HCT116 (cell line): Measurements from ENCODE around the gene IGSF21. TPM values are rescaled to one million over a fixed set of nuclear protein-coding genes. Genes with fewer than 3 reads are reported as not detected.

Experiments used
- ATAC-seq: fragments of 200-7000 bp; cut with Tn5 transposase; 2 replicates; pipeline ENCODE4 v1.9.1; 2020; ENCODE audit warnings: mild to moderate bottlenecking, moderate library complexity
- BruUV-seq: library from RNA; stranded (reverse); fragments of 400-500 nt; replicated peaks from 2 replicates; lab custom pipeline; 2021; lab: Mats Ljungman, UMichigan
- CTCF ChIA-PET: fragments of 300-600 bp; sonication (Branson Sonifier 250); formaldehyde crosslinking; loops from one replicate; lab custom pipeline; 2021; ENCODE audit warnings: antibody characterized with exemption; lab: Charles Lee
- POLR2A ChIA-PET: fragments of 300-600, 350-600 bp; sonication (Branson Sonifier 250); formaldehyde crosslinking; loops from one replicate; lab custom pipeline; 2021; ENCODE audit warnings: antibody characterized with exemption; lab: Charles Lee
- RAD21 ChIA-PET, 2 experiments: fragments of 300-600 bp; sonication (Branson Sonifier 250); formaldehyde crosslinking; loops; one replicate each; lab custom pipeline; 2023; ENCODE audit warnings: low total read pairs in 2 of 2; ENCODE audit not compliant: uncharacterized antibody in 2 of 2, unreplicated experiment in 2 of 2, low non-redundant PET in 1 of 2; lab: Charles Lee
- DNase-seq: peaks from one replicate; pipeline ENCODE4 v3.0.0-alpha.2; 2010; ENCODE audit warnings: low read depth, low spot score
- H2AFZ ChIP-seq: fragments of 200-600 bp; shearing (Covaris generic), sonication (generic); 2 replicates; pipeline ENCODE4 v1.6.1; 2017; ENCODE audit warnings: low read depth, mixed run types, mixed read lengths, antibody characterized with exemption, low read length; ENCODE audit not compliant: poor library complexity, severe bottlenecking
- H3K27ac ChIP-seq: 2 replicates; pipeline ENCODE4 v1.5.1; 2012; ENCODE audit warnings: low read depth, low read length
- H3K27me3 ChIP-seq: fragments of 200-600 bp; sonication (generic); 2 replicates; pipeline ENCODE4 v1.6.1; 2016; ENCODE audit warnings: mixed run types, low read length, mixed read lengths; ENCODE audit not compliant: insufficient read depth
- H3K36me3 ChIP-seq, 2 experiments: fragments of 200-500 bp in 1 of 2; fragments of 200-600 bp in 1 of 2; sonication (Bioruptor generic) in 1 of 2; sonication (generic) in 1 of 2; 2 replicates each; pipeline versions ENCODE4 v1.5.1 to v1.6.1; 2014 to 2016; ENCODE audit warnings: low read length in 2 of 2, inconsistent platforms in 1 of 2, mixed read lengths in 1 of 2, mixed run types in 1 of 2; ENCODE audit not compliant: insufficient read depth in 2 of 2, control insufficient read depth in 1 of 2
- H3K4me1 ChIP-seq, 2 experiments: fragments of 200-600 bp in 1 of 2; sonication (generic) in 1 of 2; 2 replicates each; pipeline versions ENCODE4 v1.5.1 to v1.6.1; 2012 to 2017; ENCODE audit warnings: low read length in 2 of 2, inconsistent platforms in 1 of 2, mild to moderate bottlenecking in 1 of 2, mixed read lengths in 1 of 2, mixed run types in 1 of 2, moderate library complexity in 1 of 2; ENCODE audit not compliant: insufficient read depth in 2 of 2, control insufficient read depth in 1 of 2
- H3K4me2 ChIP-seq: fragments of 200-600 bp; sonication (generic); 2 replicates; pipeline ENCODE4 v1.6.1; 2017; ENCODE audit warnings: mixed run types, low read length, mixed read lengths
- H3K4me3 ChIP-seq, 2 experiments: fragments of 200-600 bp in 1 of 2; sonication (generic) in 1 of 2; replicated peaks in 1 of 2; 2 replicates each; pipeline ENCODE4 v1.5.1; 2011 to 2016; ENCODE audit warnings: low read length in 2 of 2, control low read depth in 1 of 2, low read depth in 1 of 2, mild to moderate bottlenecking in 1 of 2, mixed read lengths in 1 of 2, mixed run types in 1 of 2
- H3K79me2 ChIP-seq: fragments of 200-600 bp; sonication (generic); 2 replicates; pipeline ENCODE4 v1.6.1; 2017; ENCODE audit warnings: mild to moderate bottlenecking, mixed run types, low read length, moderate library complexity, mixed read lengths; ENCODE audit not compliant: insufficient read depth
- H3K9ac ChIP-seq: fragments of 200-600 bp; sonication (generic); 2 replicates; pipeline ENCODE4 v1.6.1; 2016; ENCODE audit warnings: low read length, mixed read lengths
- H3K9me2 ChIP-seq: fragments of 200-600 bp; sonication (generic), shearing (Covaris generic); 2 replicates; pipeline ENCODE4 v1.6.1; 2017; ENCODE audit warnings: mixed run types, mild to moderate bottlenecking, moderate library complexity; ENCODE audit not compliant: insufficient read depth
- H3K9me3 ChIP-seq, 2 experiments: fragments of 200-500 bp in 1 of 2; fragments of 200-600 bp in 1 of 2; sonication (Bioruptor generic) in 1 of 2; sonication (generic) in 1 of 2; 2 replicates each; pipeline ENCODE4 v1.6.1; 2014 to 2017; ENCODE audit warnings: low read length in 2 of 2, mixed read lengths in 2 of 2, inconsistent platforms in 1 of 2, low read depth in 1 of 2, mild to moderate bottlenecking in 1 of 2, mixed run types in 1 of 2, moderate library complexity in 1 of 2; ENCODE audit not compliant: control insufficient read depth in 1 of 2, insufficient read depth in 1 of 2
- H4K20me1 ChIP-seq: fragments of 200-600 bp; sonication (generic), shearing (Covaris generic); 2 replicates; pipeline ENCODE4 v1.6.1; 2017; ENCODE audit warnings: mixed run types, mild to moderate bottlenecking, moderate library complexity; ENCODE audit not compliant: insufficient read depth
- ELF1 ChIP-seq: IDR thresholded peaks from 2 replicates; pipeline ENCODE4 v1.6.1; 2012; ENCODE audit warnings: low read depth, borderline replicate concordance
- FOSL1 ChIP-seq: IDR thresholded peaks from 2 replicates; pipeline ENCODE4 v1.6.1; 2012; ENCODE audit warnings: low read depth
- POLR2A ChIP-seq: IDR thresholded peaks from 2 replicates; pipeline ENCODE4 v1.7.0; 2011; ENCODE audit warnings: borderline replicate concordance; ENCODE audit not compliant: insufficient read depth, insufficient read length; ENCODE audit errors: extremely low read depth
- POLR2AphosphoS5 ChIP-seq: IDR thresholded peaks from 2 replicates; pipeline ENCODE4 v1.6.1; 2011; ENCODE audit warnings: mild to moderate bottlenecking, low read depth, low read length, moderate library complexity
- SP1 ChIP-seq: IDR thresholded peaks from 2 replicates; pipeline ENCODE4 v1.6.1; 2012; ENCODE audit warnings: low read depth
- TCF7L2 ChIP-seq: IDR thresholded peaks from 2 replicates; pipeline ENCODE4 v1.7.0; 2011; ENCODE audit warnings: borderline replicate concordance, inconsistent platforms; ENCODE audit not compliant: insufficient read depth, insufficient read length; ENCODE audit errors: extremely low read depth
- ZBTB33 ChIP-seq: IDR thresholded peaks from 2 replicates; pipeline ENCODE4 v1.6.1; 2011; ENCODE audit warnings: mild to moderate bottlenecking, low read length, moderate library complexity; ENCODE audit not compliant: insufficient replicate concordance; ENCODE audit errors: extremely low read depth
- intact Hi-C: fragments of 100-400 bp; cut with micrococcal nuclease; formaldehyde crosslinking; loops from 2 replicates; pipeline ENCODE4 v1.10.0; 2022
- total RNA-seq: library from RNA; stranded (reverse); gene quantifications from one replicate; pipeline ENCODE4 v1.2.1, GENCODE V29; 2021; ENCODE audit not compliant: unreplicated experiment
- TF ChIP-seq, protein P1 (sequence below): IDR thresholded peaks from 2 replicates; pipeline ENCODE4 v1.6.1; 2012

The IGSF21 gene
- total RNA-seq, 1 experiment from 2014 or later = not detected

GRCh38 chr1:18114726-18115410 lies 7.3 kb downstream of the IGSF21 start:
- ChIA-PET CTCF (interaction anchor here (0.9 kb wide), 1 partner anchor 16 kb away, joined by 3 read pairs; no protein-coding TSS in a partner anchor), RAD21 (no interaction called here), POLR2A (no interaction called here)
- no peaks in the 10 kb centered on the region for H4K20me1 ChIP-seq
- no peaks in the 10 kb centered on the region for H3K79me2 ChIP-seq
- no peaks in the 10 kb centered on the region for H3K9me3 ChIP-seq
- no peak overlapping the region for H3K27ac ChIP-seq
- H3K4me1 ChIP-seq = no peaks in the 10 kb centered on the region
- no peak for DNase-seq
- H2AFZ ChIP-seq = no peak overlapping the region
- ATAC-seq = no peak
- no peak for TF ChIP-seq ZBTB33
- TF ChIP-seq, protein P1, sequence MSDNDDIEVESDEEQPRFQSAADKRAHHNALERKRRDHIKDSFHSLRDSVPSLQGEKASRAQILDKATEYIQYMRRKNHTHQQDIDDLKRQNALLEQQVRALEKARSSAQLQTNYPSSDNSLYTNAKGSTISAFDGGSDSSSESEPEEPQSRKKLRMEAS = no peak
- TF ChIP-seq POLR2AphosphoS5 = no peak
- no peak for TF ChIP-seq FOSL1
- no peak for TF ChIP-seq SP1
- no peak for TF ChIP-seq POLR2A
- TF ChIP-seq ELF1 = no peak
- no peak for TF ChIP-seq TCF7L2
- peaks cover 32% of the 10 kb centered on the region for H3K27me3 ChIP-seq
- H3K36me3 ChIP-seq = no peaks in the 10 kb centered on the region
- intact Hi-C loops = no loop called here
- H3K9ac ChIP-seq = no peak overlapping the region
- no peak overlapping the region for H3K4me2 ChIP-seq
- no TSS peak for BruUV-seq
- H3K9me2 ChIP-seq = no peaks in the 10 kb centered on the region
- H3K4me3 ChIP-seq = no peak overlapping the region
